DMS153 treated with DMSO at 0.1 percent for 48 hours (cell line): Measurements from ENCODE around the gene BCAS4.
A peak's percentile ranks its signal among the peaks of the same experiment; 100 is the strongest.
"Not testable (repeated sequence)": the region's sequence is repeated elsewhere in the genome, so short reads cannot be mapped to it uniquely, and the experiment has no call there.

ENCODE experiments used
- DNase-seq: peaks from one replicate; lab custom pipeline; 2025; ENCODE audit not compliant: unreplicated experiment; lab: John Stamatoyannopoulos, UW

The BCAS4 gene

DNA sequence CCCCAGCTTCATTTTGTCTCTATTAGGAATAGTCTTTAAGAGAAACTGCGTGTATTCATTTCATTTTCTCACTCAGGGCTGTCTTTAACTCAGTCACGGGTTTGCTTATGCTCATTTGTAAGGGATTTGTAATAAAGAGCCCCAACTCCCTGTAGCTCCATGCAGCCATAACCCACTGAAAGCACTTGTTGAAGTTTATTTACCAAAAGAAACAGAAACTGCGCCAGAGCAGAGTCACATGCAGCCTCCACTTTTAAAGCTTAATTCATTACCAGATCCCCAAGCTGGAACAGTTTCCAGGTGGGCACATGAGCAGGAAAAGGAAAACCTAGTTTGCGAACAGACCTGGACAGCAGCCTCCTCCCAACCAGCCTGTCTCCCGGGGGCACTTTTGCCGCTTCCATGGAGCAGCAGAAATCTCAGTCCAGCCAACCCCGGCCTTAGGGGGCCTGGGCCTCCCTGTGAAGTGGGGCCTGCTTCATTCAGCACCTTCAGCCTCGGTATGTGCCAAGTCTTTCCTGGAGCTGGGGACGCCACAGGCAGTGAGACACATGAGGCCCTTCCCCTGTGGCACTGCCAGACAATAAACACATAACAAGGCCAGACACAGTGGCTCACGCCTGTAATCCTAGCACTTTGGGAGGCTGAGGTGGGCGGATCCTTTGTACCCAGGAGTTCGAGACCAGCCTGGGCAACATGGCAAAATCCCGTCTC is 4.5 kb downstream of the BCAS4 start:
- DNase-seq = no peak

DNA sequence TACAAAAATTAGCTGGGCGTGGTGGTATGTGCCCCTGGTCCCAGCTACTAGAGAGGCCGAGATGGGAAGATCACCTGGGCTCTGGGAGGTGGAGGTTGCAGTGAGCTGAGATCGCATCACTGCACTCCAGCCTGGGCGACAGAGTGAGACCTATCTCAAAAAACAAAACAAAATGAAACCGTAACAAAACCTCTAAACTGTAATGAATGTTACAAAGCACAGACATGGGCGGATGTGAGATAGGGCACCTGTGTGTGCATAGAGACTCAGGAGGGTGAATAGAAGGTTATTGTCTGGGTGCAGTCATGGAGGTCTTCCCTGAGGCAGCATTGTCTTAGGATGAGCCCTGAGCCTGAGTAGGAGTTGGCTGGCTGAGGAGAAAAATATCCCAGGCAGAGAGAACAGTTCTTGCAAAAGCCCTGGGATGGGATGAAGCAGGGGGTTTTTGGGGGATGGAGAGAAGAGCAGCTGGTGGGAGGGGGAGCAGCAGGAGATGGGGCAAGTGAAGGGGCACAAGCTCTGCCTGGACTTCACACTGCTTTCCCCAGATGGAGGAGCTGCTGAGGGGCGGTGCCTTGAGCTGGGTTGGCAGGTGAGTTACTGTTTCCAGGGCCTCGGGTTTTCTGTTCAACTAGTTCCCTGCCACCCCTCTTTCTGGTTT is 5.2 kb downstream of the BCAS4 start:
- no peak for DNase-seq

GRCh38 chr20:50800986-50801746 is 6.3 kb downstream of the BCAS4 start:
- not testable (repeated sequence) for DNase-seq

- DNase-seq = no peak
Measured at GRCh38 chr20:50801747-50802125, 6.9 kb downstream of the BCAS4 start.

DNA sequence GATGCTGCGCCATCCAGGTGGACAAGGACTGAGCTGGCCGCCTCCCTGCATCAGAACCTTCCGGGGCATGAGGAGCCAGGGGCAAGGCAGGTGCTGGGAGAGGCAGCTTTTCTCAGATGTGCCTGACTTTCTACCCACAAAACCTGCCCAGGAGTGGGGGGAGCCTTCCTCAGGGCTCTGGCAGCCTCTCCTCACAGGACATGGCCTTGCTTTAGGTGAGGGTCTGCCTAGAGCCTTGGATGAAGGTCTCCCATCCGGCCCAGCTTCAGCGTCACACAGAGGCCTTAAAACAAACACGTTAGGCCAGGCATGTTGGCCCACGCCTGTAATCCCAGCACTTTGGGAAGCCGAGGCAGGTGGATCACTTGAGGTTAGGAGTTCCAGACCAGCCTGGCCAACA is 7.4 kb downstream of the BCAS4 start:
- no peak for DNase-seq

DNA sequence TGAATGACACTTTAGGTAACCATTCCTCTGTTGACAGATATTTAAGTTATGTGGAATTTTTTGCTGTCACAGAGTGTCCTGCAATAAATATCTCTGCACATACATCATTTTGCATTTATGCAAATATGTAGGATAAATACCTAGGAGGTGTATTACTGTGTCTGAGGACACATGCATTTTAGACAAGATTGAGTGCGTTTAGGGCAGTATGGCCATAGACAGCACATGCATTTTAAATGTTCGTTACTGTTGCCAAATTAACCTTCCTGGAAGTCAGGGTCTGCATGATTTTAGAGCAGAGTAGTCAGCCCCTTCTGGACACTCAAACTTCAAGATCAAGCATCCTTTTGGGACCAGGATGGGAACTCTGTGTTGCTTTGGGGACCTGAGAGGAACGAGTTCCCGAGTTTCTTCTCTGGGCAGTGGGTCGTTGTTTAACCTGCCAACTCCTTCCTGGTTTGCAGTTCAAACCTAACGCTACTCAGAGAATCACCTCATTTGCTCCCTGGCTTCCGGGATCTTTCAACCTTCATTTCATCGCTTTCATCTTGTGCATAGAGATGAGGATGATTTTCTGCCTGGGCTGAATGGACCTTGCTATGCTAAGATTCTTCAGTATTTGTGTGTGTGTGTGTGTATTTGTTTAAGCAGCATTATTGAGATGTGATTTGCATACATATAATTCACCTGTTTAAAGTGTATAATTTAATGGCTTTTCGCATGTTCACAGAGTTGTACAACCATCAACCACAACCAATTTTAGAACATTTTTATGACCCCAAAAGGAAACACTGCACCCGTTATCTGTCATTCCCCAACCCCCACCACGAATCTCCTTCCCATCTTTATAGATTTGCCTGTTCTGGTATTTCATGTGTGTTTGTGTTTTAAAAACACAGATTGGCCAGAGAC is 9.8 kb downstream of the BCAS4 start:
- DNase-seq = no peak

- DNase-seq = no peak
Measured at GRCh38 chr20:50805349-50805684, 10.5 kb downstream of the BCAS4 start.

DNA sequence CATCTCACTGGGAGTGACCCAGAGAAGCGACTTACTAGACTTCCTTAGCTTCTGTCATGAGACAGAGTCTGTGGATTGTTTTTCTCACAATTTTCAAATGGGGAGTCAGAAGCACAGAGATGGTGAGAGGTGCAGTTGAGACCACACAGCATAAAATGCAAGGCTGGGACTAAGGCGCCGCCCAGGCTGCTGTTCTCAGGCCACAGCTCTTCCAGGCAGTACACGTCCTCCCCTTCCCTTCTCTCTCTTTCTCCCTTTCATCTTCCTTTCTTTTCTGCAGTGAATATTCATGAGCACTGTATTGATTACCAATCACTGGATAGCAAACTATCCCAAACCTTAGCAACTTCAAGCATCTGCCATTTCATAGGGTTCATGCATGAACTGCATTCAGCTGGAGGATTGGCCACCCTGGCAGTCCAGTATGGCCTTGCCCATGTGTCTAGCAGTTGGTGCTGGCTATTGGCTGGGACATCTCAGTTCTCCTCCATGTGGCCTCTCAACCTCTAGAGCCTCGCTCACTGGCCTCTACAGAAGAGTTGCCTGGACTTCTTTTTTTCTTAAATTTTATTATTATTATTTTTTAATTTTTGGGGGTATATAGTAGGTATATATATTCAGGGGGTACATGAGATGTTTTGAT is 11.4 kb downstream of the BCAS4 start:
- no peak for DNase-seq

GRCh38 chr20:50810063-50810462 is 15.2 kb downstream of the BCAS4 start:
- DNase-seq = no peak

GRCh38 chr20:50810842-50811241 is 16.0 kb downstream of the BCAS4 start:
- DNase-seq = no peak

DNA sequence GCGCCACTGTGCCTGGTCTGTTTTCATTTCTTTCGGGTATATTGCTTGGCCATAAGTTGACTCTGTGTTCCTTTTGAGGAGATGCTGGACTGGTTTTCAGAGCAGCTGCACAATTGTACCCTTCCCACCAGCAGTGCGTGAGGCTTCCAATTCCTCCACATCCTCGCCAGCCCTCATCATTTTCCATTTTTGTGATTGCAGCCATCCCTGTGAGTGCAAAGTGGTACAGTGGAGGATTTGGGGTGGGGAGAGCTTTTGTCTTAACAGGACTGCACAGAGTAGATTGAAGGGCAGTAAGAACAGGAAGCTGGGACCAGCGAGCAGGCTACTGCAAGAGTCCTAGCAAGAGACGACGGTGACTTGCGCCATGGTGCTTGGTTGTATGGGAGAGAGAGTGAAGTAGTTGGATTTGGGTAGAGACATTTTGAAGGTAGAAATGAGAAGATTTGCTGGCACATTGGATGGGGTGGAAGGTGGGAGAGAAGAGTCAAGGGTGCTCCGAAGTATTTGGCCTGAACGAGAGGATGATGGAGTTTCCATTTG is 18.3 kb downstream of the BCAS4 start:
- DNase-seq = no peak

DNA sequence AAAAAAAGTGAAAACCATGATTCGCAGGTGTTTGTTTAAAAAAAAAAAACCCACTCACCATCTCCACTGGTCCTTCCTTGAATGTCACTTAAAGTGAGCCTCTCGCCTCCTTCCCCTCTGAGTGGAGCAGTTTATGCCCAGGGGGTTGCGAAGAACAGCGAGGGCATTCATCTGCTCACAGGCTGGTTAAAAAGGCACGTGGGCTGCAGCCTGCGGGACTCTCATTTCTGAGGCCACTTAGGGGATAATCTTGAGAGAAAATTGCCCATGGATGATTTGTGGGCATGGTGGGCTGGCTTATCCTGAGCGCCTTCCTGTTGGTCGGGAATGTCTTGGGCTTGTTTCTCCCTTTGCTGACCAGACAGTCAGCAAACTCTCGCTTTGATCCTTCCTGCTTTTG is 18.9 kb downstream of the BCAS4 start:
- no peak for DNase-seq

- DNase-seq = no peak
Measured at GRCh38 chr20:50814438-50815161, 19.7 kb downstream of the BCAS4 start.

DNA sequence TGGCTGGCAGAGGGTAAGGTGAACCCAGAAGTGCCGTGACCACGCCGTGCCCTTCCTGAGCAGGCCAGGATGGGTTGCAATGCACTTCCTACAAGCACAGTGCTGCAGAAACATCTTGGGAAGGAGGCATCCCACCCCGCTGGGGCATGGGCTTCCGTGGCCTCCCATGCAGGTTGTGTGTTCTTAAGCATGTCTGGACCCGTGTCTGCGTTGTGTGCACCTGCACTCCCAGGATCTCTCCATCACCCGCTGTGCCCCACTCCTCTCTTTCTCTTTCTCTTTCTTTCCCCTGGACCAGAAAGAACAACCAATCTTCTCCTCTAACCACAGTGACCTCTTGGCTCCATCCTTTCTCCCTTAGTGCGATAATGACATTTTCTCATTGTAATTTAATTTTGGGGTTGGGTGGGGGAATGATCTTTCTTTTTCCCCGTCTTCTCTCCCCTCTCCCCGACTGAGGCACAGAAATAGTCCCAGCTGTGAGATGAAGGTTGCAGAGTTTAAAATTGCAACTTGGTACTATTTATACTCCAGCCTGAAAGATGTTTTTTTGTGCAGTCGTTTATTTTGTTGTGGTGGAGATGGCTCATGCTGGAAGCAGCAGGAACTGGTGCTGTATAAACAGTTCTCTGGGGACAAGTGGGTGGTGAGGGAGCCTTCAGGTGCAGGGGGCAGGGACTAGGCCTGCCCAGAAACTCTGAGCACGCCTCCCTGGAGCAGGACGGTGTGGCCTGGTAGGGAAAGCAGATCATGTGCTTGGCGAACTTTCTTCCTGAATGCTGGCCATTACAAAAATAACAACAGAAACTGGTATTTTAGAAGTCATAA is 20.5 kb downstream of the BCAS4 start:
- DNase-seq = peak; percentile 30

GRCh38 chr20:50817776-50818172 is 22.9 kb downstream of the BCAS4 start:
- DNase-seq = no peak

GRCh38 chr20:50819349-50819748 is 24.5 kb downstream of the BCAS4 start:
- no peak for DNase-seq

GRCh38 chr20:50820515-50821256 is 25.8 kb downstream of the BCAS4 start:
- no peak for DNase-seq

GRCh38 chr20:50821257-50821921 is 26.5 kb downstream of the BCAS4 start:
- no peak for DNase-seq
